Lower lobe of right lung (tissue), 2 donors: ENCODE measurements around the gene GPR39. TPM values are rescaled to one million over a fixed set of nuclear protein-coding genes. Genes with fewer than 3 reads are reported as not detected.

Source experiments
- ATAC-seq, 2 donors: fragments of 200-7000 bp; cut with Tn5 transposase; one replicate each; pipeline ENCODE4 v1.9.1; 2020 to 2022; ENCODE audit warnings: mild to moderate bottlenecking in 2 of 2, moderate library complexity in 2 of 2
- DNase-seq: peaks from one replicate; pipeline ENCODE4 v3.0.0-alpha.2; 2020
- H3K27ac ChIP-seq: fragments of 200-600 bp; one replicate; pipeline ENCODE4 v1.8.0; 2022
- H3K27me3 ChIP-seq: fragments of 200-600 bp; one replicate; pipeline ENCODE4 v1.8.0; 2022; ENCODE audit warnings: low read depth
- H3K36me3 ChIP-seq: fragments of 200-600 bp; one replicate; pipeline ENCODE4 v1.8.0; 2022; ENCODE audit warnings: mild to moderate bottlenecking
- H3K4me1 ChIP-seq: fragments of 200-600 bp; one replicate; pipeline ENCODE4 v1.8.0; 2022
- H3K4me3 ChIP-seq: fragments of 200-600 bp; one replicate; pipeline ENCODE4 v1.8.0; 2022; ENCODE audit warnings: mild to moderate bottlenecking
- H3K9me3 ChIP-seq: fragments of 200-600 bp; one replicate; pipeline ENCODE4 v1.8.0; 2022
- intact Hi-C: fragments of 100-400 bp; cut with DNase I; formaldehyde crosslinking; loops from one replicate; pipeline ENCODE4 v1.11.0; 2022
- total RNA-seq: library from RNA; stranded (reverse); fragmentation: NEBNext Ultra II Directional; extraction: Animal tissue kit (Norgen Biotek cat#: 25700); gene quantifications from one replicate; pipeline ENCODE4 v1.2.1, GENCODE V29; 2021
- TF ChIP-seq, protein P1 (sequence below): fragments of 200-600 bp; IDR thresholded peaks from one replicate; pipeline ENCODE4 v1.8.0; 2022; ENCODE audit warnings: antibody characterized with exemption, mild to moderate bottlenecking
- donor health status: DM: no; HTN: yes; CAD: no; lungs with severe emphysema.

The GPR39 gene
- total RNA-seq, 1 donor from 2014 or later, result 11.2 TPM

DNA sequence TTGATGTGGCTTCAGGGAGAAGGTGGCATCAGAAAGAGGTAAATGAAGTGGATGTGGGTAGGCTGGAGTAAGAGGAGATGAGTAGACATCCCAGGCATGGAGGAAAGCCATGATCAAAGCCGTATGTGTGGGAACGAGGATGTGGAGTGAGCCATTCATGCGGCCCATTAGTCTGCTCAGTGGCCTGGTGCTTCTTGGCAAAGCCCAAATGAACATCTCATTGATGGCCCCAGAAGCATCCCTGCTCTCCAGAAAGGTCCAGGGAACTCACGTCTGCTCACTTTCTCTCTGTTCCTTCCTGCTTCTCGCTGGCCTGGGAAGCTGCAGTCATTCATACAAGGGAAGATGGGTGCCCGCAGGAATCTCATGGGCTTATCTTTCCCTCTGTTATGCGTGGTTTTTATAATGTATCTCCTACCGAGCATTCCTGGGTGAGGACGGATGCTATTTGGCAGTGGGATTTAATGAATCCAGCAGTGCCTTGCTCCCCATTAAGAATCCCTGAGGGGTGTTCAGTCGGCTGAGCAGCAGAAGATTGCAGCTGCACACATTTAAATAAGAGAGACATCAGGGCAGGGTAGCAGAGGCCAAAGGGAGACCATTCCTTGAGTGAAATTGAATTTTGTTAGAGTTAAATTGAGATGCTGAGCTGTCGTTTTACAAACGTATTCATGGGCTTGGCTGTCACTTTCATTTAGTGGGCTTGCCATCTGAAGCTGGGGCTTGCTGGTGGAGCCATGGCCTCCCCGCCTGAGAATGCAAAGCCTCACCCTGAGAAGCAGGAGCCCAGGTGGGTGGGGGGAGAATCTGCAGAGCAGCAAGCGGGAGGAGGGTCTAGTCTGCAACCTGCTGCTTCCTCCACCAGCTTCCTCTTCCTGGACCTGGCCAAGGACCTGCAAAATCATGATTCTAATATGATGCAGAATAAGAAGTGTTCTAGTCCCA lies 188.9 kb downstream of the GPR39 start:
- DNase-seq (no peak), ATAC-seq (no peak)
- TF ChIP-seq, protein P1, sequence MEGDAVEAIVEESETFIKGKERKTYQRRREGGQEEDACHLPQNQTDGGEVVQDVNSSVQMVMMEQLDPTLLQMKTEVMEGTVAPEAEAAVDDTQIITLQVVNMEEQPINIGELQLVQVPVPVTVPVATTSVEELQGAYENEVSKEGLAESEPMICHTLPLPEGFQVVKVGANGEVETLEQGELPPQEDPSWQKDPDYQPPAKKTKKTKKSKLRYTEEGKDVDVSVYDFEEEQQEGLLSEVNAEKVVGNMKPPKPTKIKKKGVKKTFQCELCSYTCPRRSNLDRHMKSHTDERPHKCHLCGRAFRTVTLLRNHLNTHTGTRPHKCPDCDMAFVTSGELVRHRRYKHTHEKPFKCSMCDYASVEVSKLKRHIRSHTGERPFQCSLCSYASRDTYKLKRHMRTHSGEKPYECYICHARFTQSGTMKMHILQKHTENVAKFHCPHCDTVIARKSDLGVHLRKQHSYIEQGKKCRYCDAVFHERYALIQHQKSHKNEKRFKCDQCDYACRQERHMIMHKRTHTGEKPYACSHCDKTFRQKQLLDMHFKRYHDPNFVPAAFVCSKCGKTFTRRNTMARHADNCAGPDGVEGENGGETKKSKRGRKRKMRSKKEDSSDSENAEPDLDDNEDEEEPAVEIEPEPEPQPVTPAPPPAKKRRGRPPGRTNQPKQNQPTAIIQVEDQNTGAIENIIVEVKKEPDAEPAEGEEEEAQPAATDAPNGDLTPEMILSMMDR, result no peak
- Histone ChIP-seq H3K9me3 (no peaks in the 10 kb centered on the region), H3K27me3 (no peaks in the 10 kb centered on the region), H3K4me3 (no peak overlapping the region), H3K27ac (no peak overlapping the region), H3K4me1 (no peaks in the 10 kb centered on the region), H3K36me3 (no peaks in the 10 kb centered on the region)
- intact Hi-C loops, result no loop called here

DNA sequence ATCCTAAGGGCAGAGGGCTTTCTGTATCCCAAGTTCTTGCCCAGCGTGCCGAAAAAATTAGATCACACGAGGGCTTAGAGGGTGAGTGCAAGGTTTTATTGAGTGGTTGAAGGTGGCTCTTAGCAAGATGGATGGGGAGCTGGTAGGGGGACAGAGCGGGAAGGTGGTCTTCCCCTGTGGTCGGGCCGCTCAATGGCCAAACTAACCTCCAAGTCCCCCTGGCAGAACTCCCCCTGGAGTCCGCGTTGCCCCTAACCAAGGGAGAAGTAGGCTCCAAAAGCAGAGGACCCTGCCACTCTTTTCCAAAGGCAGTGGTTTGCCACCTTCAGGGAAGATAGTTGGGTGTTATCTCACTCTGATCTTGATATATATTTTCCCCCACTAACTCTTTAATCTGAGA lies 190.0 kb downstream of the GPR39 start:
- Histone ChIP-seq H3K4me3 (no peak overlapping the region), H3K27ac (no peak overlapping the region), H3K9me3 (no peaks in the 10 kb centered on the region), H3K4me1 (no peaks in the 10 kb centered on the region), H3K36me3 (no peaks in the 10 kb centered on the region), H3K27me3 (no peaks in the 10 kb centered on the region)
- TF ChIP-seq, protein P1, result no peak
- DNase-seq, result no peak
- intact Hi-C loops, result no loop called here
- no peak for ATAC-seq

DNA sequence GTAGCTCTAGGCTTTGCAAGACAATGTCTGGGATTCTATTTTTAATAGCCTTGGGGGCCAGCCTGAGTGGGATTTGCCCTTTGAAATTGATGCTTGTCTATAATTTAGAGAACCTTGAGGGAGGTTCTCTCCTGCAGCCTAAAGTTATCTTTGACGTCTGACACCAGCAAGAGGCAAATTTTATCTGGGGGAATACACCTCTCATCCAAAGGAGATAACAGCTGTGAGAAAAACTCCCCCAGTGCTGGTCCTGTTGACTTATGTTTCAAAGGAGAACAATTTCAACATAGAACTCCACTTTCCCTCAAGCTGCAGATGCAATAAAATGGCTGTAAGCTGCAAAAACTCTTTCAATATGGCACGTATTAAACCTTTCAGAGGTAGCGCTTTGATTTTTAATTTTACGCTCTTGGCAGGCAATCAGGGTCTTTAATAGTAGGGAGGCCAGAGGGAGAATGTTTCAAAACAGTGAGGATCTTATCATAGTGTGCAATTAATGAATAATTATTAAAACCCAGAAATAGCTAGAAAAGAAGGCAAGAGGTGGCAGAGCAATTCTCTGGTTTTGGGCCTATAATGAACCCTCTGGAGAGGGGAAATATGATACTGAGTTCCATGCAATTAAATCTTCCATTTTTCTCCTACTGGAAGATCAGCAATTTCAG lies 191.0 kb downstream of the GPR39 start:
- intact Hi-C loops, result no loop called here
- no peaks in the 10 kb centered on the region for H3K9me3 ChIP-seq
- no peak overlapping the region for H3K27ac ChIP-seq
- DNase-seq (no peak), ATAC-seq (no peak)
- TF ChIP-seq, protein P1, result no peak
- no peak overlapping the region for H3K4me3 ChIP-seq
- no peaks in the 10 kb centered on the region for H3K27me3 ChIP-seq
- no peaks in the 10 kb centered on the region for H3K4me1 ChIP-seq
- no peaks in the 10 kb centered on the region for H3K36me3 ChIP-seq

DNA sequence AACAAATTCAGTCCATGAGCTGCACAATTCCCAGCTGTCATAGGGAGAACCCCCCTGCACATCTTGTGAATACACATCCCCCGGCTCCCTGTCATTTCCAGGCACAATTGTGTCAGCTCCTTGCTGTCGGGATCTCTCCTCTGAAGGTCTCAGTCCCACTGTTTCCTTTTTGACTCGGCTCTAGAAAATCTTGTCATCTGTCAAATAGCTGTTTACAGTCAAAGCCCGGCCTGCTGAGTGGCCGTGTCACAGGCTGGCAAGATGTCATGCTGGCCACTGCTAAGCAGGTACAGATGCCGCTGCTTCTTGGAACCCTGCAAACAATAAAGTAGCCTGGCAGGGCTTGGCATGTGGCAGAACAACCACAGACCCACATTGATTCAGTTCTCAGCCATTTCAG lies 191.7 kb downstream of the GPR39 start:
- intact Hi-C loops, result no loop called here
- Histone ChIP-seq H3K4me3 (no peak overlapping the region), H3K4me1 (no peaks in the 10 kb centered on the region), H3K27ac (no peak overlapping the region), H3K9me3 (no peaks in the 10 kb centered on the region), H3K27me3 (no peaks in the 10 kb centered on the region), H3K36me3 (no peaks in the 10 kb centered on the region)
- TF ChIP-seq, protein P1, result no peak
- DNase-seq, result no peak
- no peak for ATAC-seq

DNA sequence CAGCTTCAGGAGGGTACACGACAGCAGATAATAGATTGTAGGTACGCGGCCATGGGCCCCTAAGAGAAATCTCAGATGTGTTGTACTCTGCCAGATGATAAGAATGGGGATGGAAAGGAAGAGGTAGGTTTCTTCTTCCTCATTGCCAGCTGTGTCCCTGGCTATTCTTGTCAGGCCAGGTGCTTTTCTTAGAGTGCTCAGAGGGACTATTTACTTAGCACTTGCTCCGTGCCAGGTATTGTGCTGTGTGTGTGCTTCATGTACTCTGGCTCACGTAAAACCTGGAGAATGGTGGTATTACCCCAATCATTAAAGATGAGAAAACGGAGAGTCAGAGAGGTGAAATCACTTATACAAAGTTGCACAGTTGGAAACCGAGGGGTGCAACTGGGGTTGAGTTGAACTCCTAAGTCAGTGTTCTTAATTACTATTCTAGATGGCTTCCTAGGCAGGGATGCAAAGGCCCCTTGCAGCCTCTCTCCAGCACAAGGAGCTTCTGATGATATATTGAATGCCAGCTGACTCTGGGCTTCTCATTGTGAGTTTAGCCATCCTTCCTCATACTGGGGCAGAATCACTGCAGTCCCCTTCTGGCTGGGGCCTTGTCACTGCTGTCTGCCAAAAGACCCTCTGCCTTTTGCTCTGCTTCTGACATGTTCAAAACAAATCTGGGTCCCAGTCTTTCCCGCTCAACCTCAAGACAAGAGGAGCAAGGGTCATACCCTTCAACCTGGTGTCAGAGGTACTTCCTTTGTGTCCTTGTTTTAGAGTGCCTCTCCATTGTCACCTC lies 192.7 kb downstream of the GPR39 start:
- H3K27me3 ChIP-seq, result no peaks in the 10 kb centered on the region
- DNase-seq (no peak), ATAC-seq (no peak)
- H3K27ac ChIP-seq, result no peak overlapping the region
- intact Hi-C loops, result no loop called here
- H3K4me3 ChIP-seq, result no peak overlapping the region
- TF ChIP-seq, protein P1, result no peak
- H3K9me3 ChIP-seq, result no peaks in the 10 kb centered on the region
- H3K4me1 ChIP-seq, result no peaks in the 10 kb centered on the region
- no peaks in the 10 kb centered on the region for H3K36me3 ChIP-seq
